ENCODE results near the gene PDGFA. TPM values are rescaled to one million over a fixed set of nuclear protein-coding genes. Genes with fewer than 3 reads are reported as not detected.

PDGFA gene
- total RNA-seq, 4 donors from 2014 or later = 3.6 to 6.6 (median 4.9) TPM

DNA sequence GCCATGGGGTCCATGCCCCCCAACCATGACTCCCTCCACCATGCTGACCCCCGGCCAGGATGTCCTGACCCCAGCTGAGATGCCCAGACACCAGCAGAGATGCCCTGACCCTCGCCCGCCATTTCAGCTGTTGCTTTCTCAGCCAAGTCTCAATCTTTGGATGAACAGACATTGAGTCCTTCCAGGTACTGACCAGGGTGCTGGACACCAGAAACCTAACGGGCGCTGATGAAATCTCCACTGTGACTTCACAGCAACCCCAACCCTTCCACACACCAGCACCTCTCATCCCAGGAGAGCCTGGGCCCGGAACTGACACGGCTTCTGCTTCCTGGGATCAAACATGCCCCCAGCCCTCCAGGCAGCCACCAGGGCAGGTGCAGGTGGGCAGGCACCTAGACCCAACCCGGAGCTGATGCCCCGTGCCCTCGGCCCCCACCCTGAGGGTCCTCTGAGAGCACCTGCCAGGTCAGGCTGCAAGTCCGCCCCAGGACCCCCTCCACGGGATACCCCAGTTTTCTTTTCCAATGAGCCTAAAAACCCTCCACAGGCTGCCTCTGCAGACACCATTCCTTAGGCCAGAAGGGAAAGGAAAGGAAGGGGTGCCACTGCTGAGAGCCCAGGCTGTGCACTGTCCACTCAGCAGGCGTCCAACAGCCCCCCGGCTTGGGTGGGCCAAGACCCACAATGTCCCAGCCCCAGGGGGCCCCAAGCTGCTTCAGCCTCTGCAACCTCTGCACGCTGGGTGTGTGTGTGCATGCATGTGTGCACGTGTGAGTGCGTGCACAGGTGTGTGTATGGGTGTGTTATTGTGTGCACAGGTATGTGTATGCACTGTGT is 43.4 kb upstream of the PDGFA start:
- TF ChIP-seq, protein P1, sequence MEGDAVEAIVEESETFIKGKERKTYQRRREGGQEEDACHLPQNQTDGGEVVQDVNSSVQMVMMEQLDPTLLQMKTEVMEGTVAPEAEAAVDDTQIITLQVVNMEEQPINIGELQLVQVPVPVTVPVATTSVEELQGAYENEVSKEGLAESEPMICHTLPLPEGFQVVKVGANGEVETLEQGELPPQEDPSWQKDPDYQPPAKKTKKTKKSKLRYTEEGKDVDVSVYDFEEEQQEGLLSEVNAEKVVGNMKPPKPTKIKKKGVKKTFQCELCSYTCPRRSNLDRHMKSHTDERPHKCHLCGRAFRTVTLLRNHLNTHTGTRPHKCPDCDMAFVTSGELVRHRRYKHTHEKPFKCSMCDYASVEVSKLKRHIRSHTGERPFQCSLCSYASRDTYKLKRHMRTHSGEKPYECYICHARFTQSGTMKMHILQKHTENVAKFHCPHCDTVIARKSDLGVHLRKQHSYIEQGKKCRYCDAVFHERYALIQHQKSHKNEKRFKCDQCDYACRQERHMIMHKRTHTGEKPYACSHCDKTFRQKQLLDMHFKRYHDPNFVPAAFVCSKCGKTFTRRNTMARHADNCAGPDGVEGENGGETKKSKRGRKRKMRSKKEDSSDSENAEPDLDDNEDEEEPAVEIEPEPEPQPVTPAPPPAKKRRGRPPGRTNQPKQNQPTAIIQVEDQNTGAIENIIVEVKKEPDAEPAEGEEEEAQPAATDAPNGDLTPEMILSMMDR (IDR thresholded peaks at IDR 0.05; ENCODE audit: low read depth) = no peak

- TF ChIP-seq, protein P1 (IDR thresholded peaks at IDR 0.05; ENCODE audit: low read depth) = no peak
Observed at GRCh38 chr7:562374-562675, 42.7 kb upstream of the PDGFA start.

- TF ChIP-seq, protein P1 (IDR thresholded peaks at IDR 0.05; ENCODE audit: low read depth) = no peak
Observed at GRCh38 chr7:561631-562373, 42.2 kb upstream of the PDGFA start.

- TF ChIP-seq, protein P1 (IDR thresholded peaks at IDR 0.05; ENCODE audit: low read depth) = no peak
Observed at GRCh38 chr7:560966-561630, 41.5 kb upstream of the PDGFA start.

GRCh38 chr7:559396-559705 is 39.7 kb upstream of the PDGFA start:
- TF ChIP-seq, protein P1 (IDR thresholded peaks at IDR 0.05; ENCODE audit: low read depth) = no peak

GRCh38 chr7:557558-557881 is 37.9 kb upstream of the PDGFA start:
- TF ChIP-seq, protein P1 (IDR thresholded peaks at IDR 0.05; ENCODE audit: low read depth) = no peak

DNA sequence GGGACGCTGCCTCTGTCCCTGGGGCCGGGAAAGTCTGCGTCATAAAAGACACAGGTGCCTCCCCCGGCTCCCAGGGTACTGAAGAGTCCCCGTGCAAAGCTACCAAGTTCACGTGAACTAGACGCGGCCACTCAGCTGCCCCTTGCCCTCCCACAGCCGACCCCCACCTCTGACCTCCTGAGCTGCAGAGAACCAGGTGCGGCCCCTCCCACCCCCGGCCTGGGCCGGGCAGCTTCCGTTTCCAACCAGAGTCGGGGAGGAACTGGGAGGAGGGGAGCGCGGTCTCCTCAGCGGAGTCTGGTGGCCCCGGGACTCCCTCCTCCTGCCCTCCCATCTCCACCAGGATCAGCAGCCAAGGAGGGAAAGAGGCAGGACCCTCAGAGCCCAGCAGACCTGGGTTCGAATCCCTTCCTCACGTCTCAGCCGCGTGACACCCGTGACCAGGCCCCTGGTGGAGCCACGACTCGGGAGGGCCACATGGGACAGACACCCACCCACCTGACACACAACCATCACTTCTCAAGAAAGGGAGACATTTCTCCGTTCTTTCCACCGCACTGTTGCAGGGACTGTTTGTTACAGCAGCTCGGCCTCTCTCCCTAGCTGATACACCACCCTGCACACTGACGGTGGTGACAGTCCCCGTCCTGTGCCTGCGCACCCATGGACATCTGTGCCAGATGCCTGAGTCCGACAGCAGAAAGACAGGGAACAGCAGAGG is 37.4 kb upstream of the PDGFA start:
- TF ChIP-seq, protein P1 (IDR thresholded peaks at IDR 0.05; ENCODE audit: low read depth) = no peak

All from subcutaneous adipose tissue (tissue), 4 donors.